Measurements from ENCODE around the gene RGS4. TPM values are rescaled to one million over a fixed set of nuclear protein-coding genes. Genes with fewer than 3 reads are reported as not detected.

RGS4 gene
- 4.7 and 5.2 TPM in 2 replicates for total RNA-seq (2014; rRNA removed; shearing (Covaris generic))

GRCh38 chr1:163069142-163069541 lies at the start of gene RGS4:
Gene RGS4, plus strand, starts transcription at chr1:163069361. Its CDS starts 124 bp downstream, at chr1:163069485.

Other genes starting within 250 kb of the RGS4 start
- gene CCDC190, start 208.2 kb upstream of the RGS4 start, total RNA-seq (2014; rRNA removed; shearing (Covaris generic)) = not detected in 2 replicates
- 6.9 and 10.2 TPM in 2 replicates for gene RGS5, start 133.6 kb downstream of the RGS4 start, total RNA-seq (2014; rRNA removed; shearing (Covaris generic))

Data from A375 (cell line).